Kidney capillary endothelial cell (primary cell): ENCODE data around the gene SCAI.
"Not testable (repeated sequence)": the region's sequence is repeated elsewhere in the genome, so short reads cannot be mapped to it uniquely, and the experiment has no call there.

ENCODE experiments used
- DNase-seq: peaks from one replicate; pipeline ENCODE4 v3.0.0-alpha.2; 2018; ENCODE audit warnings: low spot score

Gene SCAI

DNA sequence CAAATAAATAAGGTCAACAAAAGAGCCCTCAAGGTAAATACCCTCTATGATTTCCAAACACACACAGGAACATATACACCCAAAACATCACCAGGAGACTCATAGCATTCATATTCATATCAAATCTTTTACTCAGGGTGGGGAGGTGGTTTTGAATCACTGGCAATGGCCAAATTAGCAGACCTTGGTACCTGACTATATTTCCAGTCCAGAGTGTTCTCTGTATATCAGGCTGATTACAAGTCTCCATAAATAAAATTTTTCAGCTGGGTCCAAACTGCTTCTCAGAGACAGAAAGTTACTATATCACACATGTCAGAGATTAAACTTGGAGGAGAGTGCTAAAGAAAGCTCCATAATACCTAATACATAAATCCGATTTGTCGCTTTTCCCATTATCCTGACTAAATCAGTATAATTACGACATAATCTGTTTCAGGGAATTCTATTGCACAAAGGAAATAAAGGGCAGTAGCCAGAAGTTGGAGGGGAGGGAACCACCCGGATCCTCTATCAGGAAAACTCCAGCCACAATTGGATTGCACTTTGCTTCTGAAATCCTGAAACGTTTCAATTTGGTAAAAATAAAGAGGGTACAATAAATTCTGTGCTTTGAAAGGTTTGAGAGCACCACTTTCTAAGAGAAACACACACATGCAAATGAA lies 195.5 kb downstream of the SCAI start:
- DNase-seq, result no peak

DNA sequence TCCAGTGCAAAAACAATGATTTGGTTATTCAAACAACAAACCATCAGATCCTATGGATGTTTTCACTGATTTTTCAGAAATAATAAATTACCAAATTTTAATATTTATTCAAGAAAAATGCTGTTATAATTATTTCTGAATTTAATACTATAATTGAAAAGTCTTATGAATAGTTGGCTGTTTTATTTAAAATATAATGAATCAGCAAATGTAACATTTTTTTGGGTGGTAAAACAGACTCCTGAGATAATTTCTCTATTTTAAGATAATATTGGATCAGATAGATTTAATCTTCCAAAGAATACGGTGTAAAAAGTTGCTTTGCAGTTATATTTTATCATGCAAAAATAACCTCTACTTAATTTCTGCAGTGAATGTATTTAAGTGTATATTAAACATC lies 197.2 kb downstream of the SCAI start:
- DNase-seq, result no peak

DNA sequence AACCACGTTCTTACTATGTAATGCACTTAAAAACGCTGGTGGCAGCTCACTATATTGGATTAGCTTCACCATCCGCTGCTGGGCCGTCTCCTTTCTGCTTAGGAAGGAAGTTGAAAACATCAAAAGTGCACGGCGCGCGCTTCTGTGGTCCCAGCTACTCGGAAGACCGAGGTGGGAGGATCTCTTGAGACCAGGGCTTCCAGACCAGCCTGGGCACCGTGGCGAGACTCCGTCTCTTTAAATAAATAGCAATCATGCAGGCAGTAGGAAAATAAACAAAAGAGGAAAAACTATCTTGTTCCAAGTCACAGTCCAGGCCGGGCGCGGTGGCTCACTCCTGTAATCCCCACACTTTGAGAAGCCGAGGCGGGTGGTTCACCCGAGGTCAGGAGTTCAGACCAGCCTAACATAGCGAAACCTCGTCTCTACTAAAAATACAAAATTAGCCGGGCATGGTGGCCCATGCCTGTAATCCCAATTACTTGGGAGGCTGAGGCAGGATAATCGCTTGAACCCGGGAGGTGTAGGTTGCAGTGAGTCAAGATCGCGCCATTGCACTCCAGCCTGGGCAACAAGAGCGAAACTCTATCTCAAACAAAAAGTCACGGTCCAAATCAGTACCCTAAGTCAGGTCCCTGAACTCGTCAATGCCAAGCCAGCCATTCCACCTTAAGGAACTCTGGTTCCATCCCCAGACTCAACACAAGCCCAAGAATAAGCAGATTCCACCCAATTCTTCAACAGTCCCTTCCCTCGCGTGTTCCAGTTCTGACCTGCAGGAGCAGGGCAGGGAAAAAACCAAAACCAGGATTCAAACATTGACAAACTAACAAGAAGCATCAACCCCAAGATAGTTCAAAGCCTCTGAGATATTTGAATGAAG lies 201.4 kb downstream of the SCAI start:
- peak; percentile 49 for DNase-seq

DNA sequence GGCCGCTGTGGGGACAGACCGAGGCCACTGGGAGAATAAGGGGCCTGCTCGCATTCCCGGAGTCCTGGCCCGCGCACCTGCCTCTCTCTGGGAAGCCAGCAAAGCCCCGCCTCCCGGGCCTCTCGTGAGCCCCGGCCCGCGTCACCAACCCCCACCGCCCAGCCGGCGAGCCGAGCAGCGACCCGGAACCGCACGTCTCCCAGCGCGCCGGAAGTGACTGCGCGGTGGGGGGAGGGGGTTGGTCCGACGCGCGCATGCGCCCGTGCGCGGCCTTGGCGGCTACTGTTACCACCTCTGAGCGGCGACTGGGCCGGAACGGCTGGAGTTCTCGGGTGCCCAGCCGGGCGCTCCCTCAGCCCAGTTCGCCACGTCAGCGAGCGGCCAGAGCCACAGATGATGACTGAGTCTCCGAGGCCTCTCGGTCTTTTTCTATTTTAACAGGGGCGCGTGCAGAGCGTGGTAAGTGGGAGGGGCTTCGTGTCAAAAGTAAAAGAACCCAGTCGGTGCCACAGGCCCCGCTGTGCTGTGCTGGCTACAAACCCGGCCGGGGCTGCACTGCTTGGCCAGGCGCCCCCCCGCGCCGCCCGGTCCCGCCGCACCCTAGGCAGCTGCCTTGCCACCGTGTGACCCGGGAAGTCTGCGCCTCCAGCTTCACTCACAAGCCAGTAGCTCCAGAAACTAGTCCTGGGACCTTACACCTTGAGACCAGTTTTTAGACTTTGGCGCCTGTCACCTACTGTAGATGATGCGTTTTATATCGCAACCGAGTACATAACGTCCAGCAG lies 202.2 kb downstream of the SCAI start, which contains the start of gene GOLGA1:
TSS of gene GOLGA1 (minus strand) at position 190 of the 785 bp plus-strand sequence. CDS start 2,372 bp downstream, outside the sequence.
- peak; percentile 95 for DNase-seq

DNA sequence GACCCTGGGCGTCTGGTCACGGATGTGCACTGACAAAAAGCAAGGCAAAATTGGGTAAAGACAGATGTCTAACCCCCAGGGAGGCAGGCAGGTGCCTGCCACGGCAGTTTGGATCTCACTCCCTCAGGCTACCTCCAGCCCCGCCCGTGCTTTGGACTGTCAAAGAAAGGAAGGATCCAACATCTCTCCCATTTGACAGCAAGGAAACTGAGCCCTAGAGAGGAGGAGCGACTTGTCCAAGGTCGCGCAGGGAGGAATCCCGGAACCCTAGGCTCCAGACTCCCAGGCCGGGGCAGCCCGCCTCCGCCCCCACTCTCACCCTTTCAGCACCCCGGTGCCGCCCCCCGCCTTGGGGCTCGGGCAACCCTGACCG lies 202.8 kb downstream of the SCAI start:
- DNase-seq, result no peak

DNA sequence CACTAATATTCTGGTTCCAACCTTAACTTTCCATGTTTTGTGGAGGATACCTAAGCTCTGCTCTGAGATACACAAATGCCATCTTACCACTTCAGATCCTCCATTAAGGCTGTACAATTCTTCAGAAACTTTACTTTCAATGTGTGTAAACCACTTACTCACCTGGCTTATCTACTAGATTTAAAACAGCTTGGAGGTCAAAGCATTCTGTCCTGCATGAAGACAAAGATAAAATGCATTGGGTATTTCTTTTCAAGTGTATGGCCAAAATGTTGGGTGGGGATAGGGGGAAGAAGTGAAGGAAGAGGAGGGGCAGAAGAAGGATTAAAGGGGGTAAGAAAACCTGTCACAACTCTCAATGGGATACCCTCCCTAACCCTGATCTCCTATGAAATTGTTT lies 203.4 kb downstream of the SCAI start:
- DNase-seq, result no peak

DNA sequence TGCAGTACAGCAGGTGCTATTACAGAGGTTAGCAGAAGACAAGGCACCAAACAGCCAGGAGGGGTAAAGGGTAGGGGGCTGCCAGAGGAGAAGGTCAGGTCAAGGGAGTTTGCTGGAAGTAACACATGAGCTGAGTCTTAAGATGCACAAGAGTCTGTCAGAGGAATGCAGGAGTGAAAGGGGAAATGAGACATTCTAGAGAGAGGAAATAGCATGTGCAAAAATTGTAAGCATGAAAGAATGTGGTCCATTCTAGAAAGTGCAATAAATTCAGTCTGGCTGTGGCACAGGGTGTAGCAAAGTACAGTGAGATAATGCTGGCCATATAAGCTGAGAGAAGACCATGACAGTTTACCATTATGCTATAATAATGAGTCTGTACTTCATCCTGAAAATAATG lies 209.0 kb downstream of the SCAI start:
- DNase-seq, result peak; percentile 59

DNA sequence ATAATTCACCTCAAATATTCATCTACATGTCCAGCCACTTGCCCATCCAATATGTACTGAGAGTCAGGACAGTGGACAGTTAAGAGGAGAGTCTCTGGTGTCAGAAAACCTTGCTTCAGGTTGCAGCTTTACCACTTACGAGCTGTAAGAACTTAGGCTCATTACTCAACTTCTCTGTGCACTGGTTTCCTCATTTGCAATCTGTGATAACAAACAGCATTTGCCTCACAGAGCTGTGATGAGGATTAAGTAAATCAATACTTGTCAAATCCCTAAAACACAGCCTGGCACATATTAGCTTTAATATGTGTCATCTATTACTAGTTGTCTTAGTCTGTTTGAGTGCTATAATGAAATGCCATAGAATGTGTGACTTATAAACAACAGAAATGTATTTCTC lies 211.0 kb downstream of the SCAI start:
- DNase-seq, result no peak

DNA sequence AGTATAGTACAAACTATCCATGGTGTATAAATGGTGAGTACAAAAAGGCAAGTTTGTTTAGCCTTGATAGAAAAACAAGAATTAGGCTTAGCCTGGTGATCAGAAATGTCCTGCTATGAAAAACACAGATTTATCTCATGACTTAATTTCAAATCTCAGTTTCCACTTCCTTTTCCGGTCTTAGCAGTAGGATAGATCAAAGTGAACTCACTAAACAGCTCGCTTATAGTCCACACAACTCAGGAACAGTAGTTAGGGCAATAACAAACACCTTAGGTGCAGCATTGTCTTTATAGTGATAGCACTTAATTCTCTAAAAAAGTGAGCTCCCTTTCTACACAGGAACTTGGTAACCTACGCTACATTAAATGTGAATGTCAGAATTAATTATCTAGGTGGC lies 213.9 kb downstream of the SCAI start:
- DNase-seq, result no peak

DNA sequence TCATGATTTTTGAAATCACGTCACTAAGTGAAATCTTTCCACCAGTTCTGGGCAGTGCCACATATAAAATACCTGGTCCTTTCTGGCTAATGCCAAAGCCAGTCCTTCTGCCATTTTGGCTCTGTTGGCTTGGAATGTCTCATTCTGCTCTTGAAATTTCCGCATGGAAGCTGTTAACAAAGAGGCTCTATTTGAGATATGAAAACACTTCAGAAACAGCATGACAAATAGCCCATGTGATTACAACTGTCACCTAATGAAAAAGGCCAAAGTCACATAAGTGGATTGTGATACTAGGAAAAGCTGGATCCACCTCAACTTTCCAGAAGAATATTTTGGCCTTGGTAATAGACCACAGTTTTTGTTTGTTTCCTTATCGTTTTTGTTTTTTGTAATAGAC lies 215.2 kb downstream of the SCAI start:
- DNase-seq, result no peak

DNA sequence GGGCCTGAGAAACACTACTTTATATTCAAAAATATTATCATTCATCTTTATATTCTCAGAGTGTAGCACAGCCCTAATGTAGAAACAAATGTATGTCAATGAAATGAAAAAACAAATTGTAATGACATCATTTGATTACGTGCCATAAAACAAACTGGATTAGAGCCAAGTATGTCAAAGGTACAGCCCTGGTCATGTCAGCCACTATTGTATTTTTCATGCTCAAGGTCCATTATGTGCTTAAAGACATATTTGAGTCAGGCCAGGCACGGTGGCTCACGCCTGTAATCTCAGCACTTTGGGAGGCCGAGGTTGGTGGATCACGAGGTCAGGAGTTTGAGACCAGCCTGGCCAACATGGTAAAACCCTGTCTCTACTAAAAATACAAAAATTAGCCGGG lies 222.9 kb downstream of the SCAI start:
- not testable (repeated sequence) for DNase-seq

DNA sequence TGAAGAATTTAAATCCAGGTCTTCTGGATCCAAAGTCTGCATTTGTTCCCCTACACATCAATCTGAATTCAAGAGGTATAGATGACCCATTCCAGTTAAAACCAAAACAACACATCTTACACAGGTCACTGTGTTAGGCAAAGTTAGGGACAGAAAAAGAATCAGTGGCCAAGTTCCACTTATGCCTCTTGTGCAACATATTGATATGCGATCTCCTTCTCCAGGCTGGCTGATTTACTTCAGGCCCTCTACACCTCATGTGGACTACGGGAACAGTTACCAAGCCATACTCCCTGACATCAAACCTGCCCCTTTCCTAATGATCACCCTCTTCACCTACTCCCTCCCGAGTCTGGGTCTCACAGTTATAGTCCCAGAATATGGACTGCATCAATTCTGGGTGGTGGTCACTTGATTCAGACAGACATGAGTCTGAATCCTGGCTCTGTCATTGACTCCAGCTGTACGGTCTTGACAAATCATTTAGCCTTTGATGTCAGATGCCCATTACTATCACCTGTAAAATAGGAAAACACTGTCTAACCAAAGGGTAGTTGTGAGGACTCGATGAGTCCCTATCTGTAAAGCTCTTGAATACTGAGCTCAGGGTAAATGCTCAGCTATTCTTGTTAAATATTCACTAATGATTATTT lies 228.4 kb downstream of the SCAI start:
- no peak for DNase-seq

DNA sequence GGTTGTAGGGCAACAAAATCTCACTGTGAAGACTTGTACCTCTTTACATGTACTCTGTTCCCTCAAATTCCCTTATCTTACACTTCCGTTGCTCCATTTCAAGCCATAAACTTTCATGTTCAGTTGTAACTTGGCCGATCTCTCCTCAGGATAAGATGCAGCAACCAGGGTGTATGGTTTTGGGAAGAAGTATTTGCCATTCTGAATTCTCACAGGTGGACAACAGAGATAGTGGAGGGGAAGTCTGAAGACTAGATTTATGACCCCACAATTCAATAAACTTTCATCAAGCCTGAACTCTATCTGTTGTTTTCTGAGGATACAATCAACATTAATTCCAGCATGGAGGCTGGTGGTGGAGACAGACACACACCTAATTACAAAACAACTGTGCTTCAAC lies 229.9 kb downstream of the SCAI start:
- DNase-seq, result no peak

DNA sequence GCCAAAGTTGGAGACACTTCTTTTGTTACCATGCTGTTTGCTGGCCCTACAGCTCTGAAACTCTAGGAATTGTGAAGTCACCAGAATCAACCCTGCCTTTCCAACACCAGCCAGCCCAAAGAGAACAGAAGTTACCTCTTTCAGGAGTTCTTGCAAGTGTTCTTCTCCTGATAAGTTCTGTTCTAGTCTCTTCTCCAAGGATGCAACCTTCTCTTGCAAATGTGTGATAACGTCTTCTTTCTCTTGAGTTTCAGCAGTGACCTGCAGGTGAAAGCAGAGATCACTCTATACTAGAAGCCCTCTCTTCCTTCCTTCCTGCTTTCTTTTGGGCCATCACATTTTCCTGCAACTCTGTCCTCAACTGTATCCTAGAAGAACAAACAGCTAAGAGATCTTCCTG lies 231.6 kb downstream of the SCAI start:
- DNase-seq, result no peak

DNA sequence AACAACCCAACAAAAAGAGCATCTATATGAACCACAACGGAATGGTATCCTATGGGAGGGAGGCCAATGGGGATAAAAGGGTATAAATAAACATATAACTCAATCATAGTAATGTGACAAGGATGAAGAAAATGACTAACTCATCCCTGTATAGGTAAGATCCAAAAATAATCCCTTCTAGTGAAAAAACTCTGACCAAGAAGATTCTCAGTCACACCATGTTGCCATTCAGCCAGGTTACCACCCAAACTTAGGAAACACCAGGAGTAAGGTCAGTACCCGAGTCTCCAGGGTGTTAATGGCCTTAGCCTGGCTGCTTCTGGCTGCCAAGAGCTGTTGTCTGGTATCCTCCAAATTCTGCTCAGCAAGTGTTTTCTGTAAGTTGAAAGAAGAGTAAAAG lies 235.2 kb downstream of the SCAI start:
- DNase-seq, result no peak

DNA sequence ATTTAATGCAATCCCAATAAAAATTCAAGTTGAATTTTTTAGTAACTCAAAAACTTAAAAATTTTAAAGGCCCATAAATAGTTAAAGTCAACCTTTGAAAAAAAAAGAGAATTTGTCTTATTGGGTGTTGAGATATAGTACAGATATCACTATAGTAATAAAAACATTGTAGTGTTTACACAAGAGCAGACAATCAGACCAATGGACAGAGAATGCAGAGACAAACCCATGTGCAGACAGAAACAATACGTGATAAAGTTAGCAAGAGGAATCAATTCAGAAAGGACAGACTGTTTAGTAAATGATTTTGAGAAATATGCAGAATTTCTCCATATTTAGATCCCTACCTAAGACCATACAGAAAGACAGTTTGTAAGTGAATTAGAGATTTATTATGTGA lies 236.4 kb downstream of the SCAI start:
- DNase-seq, result no peak

DNA sequence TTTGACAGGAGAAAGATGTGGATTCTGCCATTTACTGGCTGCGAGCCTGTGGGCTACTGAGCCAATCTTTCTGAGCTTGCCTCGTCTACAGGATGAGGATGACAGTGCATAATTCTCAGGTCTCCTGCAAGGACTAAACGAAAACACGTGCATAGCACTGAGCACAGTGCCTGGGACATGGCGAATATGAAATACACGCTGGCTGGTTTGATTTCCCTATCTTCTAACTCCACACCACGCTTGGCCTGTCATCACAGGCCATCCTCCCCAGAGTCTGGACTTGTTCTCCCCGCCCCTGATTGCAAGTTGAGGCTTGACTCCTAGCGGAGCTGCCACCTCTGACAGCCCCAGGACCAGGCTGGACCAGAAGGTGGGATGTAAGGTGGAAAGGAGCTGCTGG lies 243.5 kb downstream of the SCAI start:
- DNase-seq, result no peak

DNA sequence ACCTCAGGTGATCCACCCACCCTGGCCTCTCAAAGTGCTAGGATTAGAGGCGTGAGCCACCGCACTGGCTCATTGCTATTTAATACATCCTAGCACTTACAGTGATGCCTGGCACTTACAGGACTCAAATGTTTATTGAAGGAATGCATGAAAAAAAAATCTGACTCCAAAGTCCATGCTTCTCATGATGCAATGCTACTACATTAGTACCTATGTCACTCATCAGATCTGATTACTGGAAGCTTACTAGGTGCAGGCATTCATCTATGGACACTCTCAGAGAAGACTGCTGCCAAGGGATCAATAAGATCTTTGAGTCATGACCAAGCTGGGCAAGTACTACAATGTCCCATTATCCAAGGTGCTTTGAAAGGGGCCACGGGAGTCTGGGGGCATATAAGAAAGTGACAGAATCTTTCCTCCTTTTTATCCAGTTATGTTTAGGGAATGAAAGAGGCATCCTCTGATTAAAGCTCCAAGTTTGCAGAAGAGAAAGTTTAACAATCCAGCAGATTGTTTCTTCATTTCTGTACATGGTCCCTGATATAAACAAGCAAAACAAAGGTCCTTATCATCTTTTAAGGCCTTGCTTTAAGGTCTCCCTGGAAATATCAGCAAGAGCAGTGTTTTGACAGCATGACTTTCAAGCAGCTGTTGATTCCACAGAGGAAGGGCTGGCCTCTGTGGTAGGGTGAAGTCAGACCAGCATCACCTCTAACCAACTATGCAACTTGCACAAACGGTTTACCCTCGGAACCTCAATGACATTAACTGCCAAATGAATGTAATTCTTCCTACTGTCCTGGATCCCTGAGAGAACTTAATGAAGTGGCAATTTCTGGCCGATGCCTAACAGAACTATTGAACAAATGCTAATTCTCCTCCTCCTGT lies 245.5 kb downstream of the SCAI start:
- DNase-seq, result no peak

DNA sequence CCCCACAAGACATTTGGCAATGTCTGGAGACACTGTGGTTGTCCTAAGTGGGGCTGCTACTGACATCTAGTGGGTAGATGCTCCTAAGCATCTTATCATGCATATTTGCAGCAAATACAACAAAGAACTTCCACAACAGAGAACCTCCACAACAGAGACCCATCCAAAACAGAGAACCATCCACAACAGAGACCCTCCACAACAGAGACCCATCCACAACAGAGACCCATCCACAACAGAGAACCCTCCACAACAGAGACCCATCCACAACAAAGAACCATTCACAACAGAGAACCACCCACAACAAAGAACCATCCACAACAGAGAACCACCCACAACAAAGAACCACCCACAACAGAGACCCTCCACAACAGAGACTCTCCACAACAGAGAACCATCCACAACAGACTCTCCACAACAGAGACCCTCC lies 248.6 kb downstream of the SCAI start:
- DNase-seq, result peak; percentile 52

DNA sequence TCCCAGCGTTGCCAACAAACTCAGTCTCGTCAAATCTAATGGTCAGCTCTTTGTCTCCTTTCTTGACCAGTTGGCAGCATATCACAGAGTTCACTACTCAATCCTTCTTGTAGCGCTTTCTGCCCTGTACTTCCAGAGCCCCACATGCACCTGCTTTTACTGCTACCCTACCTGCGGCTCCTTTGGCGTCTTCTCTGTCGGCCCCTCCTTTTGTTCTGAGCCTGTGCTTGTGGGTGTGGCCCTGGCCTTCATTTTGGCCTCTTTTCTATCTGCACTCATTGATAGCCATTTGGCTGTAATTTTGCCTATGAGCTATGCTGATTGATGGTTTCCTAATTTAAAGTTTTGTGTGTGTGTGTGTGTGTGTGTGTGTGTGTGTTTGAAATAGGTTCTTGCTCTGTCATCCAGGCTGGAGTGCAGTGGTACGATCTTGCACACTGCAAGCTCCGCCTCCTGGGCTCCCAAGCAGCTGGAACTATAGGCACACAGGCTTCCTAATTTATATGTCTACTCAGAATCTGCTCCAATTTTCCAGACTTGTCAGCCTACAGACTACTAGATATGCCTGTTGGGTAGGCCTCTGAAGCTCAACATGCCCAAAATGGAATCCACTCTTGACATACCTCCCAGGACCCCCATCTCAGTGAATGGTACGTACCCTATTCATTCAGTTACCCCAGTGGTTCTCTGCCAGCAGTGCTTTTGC lies 249.1 kb downstream of the SCAI start:
- DNase-seq, result no peak
